ENCODE measurements around the gene SEBOX.

DNA sequence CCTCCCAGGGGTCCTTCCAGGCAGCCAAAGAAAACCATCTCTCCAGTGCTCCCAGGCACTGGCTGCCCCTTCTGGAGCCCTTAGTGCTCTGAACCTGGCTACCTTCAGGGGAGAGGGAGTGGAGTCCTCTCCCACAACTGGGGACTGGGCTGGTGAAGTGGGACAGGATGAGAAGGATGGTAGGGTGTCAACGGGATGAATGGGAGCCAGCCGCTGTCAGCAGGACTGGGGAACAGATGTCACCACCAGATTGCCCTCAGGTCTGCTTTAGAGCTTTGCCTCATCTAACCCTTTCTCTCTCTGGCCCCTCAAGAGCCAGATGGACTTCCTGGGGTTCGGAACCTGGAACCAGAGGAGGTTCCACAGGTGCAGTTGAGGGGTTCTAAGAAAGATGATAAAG is 488 bp upstream of the SEBOX start:
- TF ChIP-seq ARNT (IDR thresholded peaks at IDR 0.05), result no peak
- TF ChIP-seq FOXA1 (IDR thresholded peaks at IDR 0.05), result no peak
- no peak for TF ChIP-seq SP1 (IDR thresholded peaks at IDR 0.05)
- no peak for TF ChIP-seq FOXM1 (IDR thresholded peaks at IDR 0.05; ENCODE audit: borderline replicate concordance)
- no peak for TF ChIP-seq FOXK2 (IDR thresholded peaks at IDR 0.05)
- TF ChIP-seq NFRKB (IDR thresholded peaks at IDR 0.05), result no peak
- TF ChIP-seq BHLHE40 (IDR thresholded peaks at IDR 0.05; ENCODE audit: borderline replicate concordance), result no peak
- no peak for TF ChIP-seq SUZ12 (IDR thresholded peaks at IDR 0.05)
- TF ChIP-seq TARDBP (IDR thresholded peaks at IDR 0.05), result no peak
- no peak for TF ChIP-seq CTBP1 (IDR thresholded peaks at IDR 0.05; ENCODE audit: borderline replicate concordance)
